HuH-7.5 (cell line): Measurements from ENCODE around the gene IRF4.

Experiments
- DNase-seq: peaks from one replicate; pipeline ENCODE4 v3.0.0; 2011; ENCODE audit warnings: low spot score

Gene IRF4

DNA sequence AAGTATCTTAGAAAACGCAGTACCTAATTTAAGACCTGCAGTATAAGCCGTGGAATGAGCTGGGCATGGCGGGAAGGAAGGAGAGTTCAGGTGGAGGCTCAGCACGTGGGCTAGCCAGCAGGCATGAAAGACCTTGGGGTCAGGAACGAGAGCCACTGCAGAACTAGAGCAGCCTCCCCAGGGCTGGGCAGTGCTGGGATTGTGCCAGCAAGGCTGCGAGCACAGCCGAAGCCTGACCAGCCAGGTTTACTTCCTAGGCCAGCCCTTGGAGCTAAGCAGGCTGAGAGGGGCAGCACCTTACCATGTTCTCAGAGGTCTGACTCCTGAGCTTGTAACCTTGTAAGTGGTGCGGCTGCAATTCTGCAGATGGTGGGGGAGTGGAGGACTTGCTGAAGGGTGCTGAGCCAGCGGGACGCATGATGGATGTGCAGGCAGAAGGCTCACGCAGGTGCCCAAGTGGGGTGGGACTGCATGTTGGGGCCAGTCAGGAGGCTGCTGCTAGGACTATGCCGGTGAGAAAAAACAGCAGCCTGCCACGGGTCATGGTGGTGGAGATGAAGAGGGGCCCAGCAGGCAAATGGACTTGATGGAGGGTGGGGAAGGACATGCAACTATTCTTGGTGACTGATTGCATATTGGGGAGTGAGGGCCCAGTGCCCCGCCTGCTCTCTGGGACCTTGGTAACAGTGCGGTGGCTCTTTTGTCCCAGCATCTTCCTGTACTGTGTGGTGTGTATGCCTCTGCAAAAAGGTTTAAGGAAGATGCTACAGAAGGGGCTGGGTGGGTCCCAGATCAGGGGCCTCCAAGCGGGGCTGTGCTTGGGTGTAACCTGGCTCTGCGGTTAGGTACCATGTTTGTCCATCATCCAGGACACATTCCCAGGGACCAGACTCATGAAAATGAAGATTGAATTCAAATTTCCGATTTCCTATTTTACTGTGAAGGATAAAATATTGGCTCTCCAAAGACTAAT lies 37.6 kb upstream of the IRF4 start:
- DNase-seq: no peak

- no peak for DNase-seq
These were observed 36.8 kb upstream of the IRF4 start for GRCh38 chr6:354631-355280.

DNA sequence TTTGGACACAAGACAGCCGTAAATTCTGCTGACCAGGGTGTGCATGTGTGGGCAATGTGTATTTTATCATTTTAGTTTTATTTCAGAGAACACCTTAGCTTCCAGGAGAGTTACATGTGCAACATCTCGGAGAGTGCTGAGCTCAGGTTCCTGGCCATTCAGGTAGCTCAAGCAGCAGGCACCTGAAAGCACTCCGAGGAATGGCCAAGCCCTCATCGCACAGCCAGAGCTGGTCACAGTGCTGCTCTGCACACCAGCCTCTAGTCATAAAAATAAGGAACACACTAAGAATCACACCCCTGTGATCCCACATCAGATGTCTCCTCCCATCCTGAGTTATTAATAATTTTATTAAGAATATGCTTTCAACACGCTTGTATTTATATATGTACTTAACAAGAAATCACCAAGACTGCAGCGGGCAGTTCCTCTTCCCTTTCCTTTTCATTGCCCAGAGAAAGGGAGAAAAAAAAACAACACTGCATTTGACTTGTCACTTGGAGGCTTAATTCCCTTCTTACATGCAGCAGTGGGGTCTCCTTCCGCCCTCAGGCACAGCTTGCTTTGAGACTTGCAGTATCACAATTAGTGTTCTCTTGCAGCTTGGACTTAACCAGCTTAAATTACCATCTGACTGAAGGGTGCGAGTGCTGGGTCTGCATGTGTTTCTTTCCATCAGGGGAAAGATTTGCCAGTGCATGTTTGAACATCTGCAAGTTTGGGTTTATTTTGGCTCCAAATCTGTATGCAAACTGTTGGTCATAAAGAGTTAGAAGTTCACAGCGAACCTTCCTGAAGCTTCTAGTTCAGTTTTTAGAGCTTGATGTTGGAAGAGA lies 36.0 kb upstream of the IRF4 start:
- no peak for DNase-seq

DNA sequence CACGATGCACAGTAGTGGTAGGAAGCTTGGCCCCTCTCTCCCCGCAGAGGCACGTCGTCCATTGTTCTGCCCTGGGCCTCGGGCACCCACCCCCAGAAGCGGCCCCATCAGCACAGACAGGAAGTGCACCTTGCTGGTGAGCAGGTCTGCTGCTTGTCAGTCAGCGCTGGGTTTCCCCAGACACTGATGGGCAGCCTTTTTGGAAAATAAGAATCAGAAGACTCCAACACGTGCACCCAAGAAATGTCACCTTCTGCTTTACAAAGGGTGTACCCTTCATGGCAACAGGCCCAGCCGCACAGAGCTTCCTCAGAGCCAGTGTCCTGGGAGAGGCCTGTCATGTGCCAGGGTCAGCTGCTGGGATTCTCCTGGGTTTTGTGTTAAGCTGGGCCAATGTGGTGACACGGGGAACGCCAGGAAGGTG lies 34.7 kb upstream of the IRF4 start:
- no peak for DNase-seq

- DNase-seq: no peak
These were observed 34.2 kb upstream of the IRF4 start for GRCh38 chr6:357261-357790.

DNA sequence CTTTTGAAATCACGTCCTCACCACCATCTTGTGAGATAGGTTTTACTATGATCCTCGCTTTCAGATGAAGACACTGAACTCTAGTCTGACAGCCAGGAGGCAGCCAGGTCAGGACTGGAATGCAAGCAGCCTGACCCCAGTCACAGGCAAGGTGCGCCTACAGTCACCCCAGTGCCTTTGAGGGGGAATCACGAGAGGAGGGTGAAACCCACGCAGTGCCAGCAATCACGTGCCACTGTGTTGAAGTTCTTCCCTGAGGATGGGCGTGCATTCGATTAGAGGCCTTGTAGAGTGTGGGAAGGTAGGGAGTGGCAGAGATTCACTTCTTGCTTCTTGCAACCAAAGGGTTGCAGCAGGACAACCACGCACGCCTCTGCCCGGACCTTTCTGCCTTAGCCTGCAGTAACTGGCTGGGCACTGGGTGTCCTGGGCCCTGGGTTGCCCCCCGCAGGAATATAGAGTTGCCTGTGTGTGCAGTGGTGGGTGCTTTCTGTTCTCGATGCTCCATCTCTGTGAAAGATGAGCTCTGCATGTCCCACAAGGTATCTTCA lies 33.7 kb upstream of the IRF4 start:
- no peak for DNase-seq

- no peak for DNase-seq
These were observed 33.1 kb upstream of the IRF4 start for GRCh38 chr6:358432-358831.

GRCh38 chr6:358847-359246 lies 32.7 kb upstream of the IRF4 start:
- DNase-seq: no peak

- DNase-seq: no peak
These were observed 32.1 kb upstream of the IRF4 start for GRCh38 chr6:359261-360035.

DNA sequence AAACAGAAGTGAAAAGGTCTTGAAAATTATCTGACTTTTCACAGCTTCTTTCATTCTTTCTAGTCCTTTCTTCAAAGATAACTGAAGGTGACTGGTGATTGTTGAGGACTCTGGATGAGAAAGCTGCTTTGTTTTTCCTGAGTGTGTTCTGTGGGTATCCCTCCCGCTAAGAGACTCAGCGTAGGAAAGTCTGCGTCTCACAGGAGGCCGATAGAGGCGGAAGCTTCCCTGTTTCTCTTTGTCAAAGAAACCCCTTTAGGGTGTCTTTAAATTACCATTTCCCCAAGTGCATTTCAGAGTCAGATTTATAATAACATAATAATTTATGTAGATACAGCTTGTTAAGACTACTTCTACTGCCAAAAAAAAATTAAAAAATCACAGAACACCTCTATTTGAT lies 31.2 kb upstream of the IRF4 start:
- no peak for DNase-seq

DNA sequence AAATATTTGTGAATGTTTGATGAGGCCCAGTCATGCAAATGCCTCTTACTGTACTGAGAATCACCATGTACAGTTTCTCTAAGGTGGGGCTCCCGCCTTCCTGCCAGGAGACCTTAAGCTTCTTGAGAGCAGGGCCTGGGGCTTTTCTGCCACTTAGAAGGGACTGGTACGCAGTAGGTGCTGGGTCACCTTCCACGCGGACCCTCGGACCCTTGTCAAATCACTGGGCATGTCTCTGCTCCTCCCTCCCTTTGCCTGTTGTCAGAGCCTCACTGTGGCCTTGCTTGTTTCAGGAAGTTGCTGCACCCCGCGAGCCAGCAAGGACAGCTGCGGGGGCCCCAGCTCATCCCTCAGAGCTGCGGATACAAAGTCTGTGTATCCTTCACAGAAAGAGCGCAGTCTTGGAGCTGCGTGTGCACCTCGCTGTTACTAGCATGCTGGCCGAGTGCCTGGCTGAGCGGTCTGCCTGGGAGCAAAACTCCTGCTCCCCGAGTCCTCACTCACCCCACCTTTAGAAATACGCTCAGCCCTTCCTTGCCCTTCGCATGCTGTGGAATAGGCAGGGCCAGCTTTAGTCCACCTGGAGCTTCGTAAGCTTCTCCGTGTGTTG lies 30.7 kb upstream of the IRF4 start:
- DNase-seq: no peak

- DNase-seq: no peak
These were observed 30.0 kb upstream of the IRF4 start for GRCh38 chr6:361411-362132.

- DNase-seq: no peak
These were observed 29.2 kb upstream of the IRF4 start for GRCh38 chr6:362231-362923.

DNA sequence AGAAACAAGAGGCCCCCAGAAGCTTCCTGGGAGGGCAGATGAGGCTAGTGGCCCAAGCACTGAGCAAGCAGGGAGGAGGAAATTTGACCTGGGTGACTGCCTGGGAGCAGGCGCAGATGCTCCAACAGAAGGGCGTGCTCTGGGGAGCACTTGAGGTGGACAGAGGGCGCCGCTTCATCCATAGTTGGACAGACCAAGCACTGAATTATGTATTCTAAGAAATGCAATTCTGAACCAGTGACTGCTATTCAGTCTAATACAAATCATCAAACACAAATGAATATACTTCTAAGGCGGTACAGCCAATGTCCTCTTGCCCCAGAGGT lies 28.7 kb upstream of the IRF4 start:
- DNase-seq: no peak

DNA sequence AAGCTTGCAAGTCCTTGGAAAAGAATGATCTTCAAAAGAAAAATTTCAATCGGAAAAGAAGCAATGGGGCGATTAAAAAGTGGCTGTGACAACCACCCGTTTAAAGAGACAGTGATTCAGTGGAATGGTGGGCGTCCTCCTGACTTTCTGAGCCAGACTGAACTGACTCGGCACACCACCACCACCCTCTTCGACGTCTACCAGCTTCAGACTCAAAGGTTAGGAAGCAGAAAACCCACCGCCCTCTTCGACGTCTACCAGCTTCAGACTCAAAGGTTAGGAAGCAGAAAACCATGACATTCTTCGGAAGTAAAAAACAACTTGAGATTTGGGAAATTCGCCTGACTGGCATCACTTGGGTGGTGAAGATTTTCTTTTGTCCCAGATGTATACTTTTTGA lies 28.3 kb upstream of the IRF4 start:
- DNase-seq: no peak

DNA sequence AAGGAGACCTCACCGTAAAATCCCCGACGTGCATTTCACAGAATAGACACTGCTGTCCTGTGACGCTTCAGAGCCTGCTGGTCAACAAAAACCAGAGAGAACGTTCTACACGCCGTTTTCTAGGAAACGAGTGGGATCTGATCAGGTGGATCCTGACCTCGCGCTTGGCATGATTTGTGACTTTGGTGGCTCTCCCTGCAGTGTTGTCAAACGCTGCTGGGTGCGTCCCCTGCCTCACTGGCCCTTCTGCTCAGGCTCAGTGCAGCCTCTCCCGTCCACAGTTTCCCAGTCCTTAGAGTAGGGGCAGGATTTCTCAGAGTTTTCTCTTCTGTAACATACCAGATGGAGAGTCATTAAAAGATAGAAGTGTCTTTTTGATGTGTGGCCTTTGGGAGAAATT lies 27.6 kb upstream of the IRF4 start:
- no peak for DNase-seq

GRCh38 chr6:364609-365540 lies 26.7 kb upstream of the IRF4 start:
- DNase-seq: no peak

DNA sequence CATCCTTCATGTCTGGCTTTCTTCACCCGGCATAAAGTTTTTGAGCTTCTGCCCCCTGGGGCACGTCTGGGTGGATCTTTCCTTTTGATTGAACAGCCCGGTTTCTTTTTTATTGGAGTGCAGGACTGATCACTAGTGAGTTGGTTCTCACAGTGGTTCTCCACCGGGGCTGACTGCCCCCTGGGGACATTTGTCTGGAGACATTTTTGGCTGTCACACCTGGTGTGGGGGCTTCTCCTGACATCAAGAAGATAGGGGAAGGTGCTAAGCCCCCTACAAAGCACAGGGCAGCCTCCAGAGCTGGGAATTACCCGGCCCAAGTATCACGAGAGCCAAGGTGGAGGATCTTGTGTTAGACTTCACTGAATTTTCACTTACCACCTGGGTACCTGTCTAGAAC lies 25.7 kb upstream of the IRF4 start:
- no peak for DNase-seq
